Testis (tissue), 2 donors: ENCODE measurements around the gene GPD1L.

Source experiments
- POLR2A ChIP-seq: fragments of 450-650 bp; IDR thresholded peaks from one replicate; pipeline ENCODE4 v1.6.1; 2017; ENCODE audit warnings: antibody characterized with exemption, mild to moderate bottlenecking, moderate library complexity
- TF ChIP-seq, protein P1 (sequence below), 3 experiments: fragments of 450-650 bp in 2 of 3; fragments of 200-600 bp in 1 of 3; sonication (generic) in 1 of 3; IDR thresholded peaks; one replicate each; pipeline ENCODE4 v1.5.1; 2016 to 2019; ENCODE audit warnings: antibody characterized with exemption in 3 of 3, mild to moderate bottlenecking in 2 of 3, moderate library complexity in 1 of 3

DNA sequence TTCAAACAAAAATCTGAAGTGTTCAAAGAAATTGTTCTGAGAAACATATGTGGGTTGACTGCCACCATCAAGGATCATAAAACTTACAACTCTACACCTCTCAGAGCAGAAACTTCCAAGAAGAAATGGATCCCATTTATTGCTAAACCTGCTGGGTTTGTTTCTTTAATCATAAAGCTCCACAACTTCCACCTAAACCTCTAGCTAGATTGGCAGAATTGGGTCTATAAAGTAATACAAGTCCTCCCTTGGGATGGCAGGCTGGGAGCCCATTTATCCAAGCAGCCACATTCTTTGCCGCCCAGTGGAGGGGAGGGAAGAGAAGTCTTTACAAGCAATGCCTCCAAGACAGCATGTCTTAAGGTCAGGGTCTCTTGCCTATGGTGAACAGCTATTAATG lies 91.6 kb downstream of the GPD1L start:
- TF ChIP-seq, protein P1, sequence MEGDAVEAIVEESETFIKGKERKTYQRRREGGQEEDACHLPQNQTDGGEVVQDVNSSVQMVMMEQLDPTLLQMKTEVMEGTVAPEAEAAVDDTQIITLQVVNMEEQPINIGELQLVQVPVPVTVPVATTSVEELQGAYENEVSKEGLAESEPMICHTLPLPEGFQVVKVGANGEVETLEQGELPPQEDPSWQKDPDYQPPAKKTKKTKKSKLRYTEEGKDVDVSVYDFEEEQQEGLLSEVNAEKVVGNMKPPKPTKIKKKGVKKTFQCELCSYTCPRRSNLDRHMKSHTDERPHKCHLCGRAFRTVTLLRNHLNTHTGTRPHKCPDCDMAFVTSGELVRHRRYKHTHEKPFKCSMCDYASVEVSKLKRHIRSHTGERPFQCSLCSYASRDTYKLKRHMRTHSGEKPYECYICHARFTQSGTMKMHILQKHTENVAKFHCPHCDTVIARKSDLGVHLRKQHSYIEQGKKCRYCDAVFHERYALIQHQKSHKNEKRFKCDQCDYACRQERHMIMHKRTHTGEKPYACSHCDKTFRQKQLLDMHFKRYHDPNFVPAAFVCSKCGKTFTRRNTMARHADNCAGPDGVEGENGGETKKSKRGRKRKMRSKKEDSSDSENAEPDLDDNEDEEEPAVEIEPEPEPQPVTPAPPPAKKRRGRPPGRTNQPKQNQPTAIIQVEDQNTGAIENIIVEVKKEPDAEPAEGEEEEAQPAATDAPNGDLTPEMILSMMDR (IDR thresholded peaks at IDR 0.05): no peak
- TF ChIP-seq POLR2A: no peak
